Glutamatergic neuron (in vitro differentiated cells): ENCODE results near the gene IVNS1ABP. TPM values are rescaled to one million over a fixed set of nuclear protein-coding genes. Genes with fewer than 3 reads are reported as not detected.

Experiments
- DNase-seq: peaks from one replicate; pipeline ENCODE4 v3.0.0; 2022
- H3K27ac Mint-ChIP-seq: one replicate; pipeline ENCODE4 v1.8.0; 2020; ENCODE audit warnings: mild to moderate bottlenecking, mixed read lengths, inconsistent platforms; ENCODE audit not compliant: unreplicated experiment
- H3K27me3 Mint-ChIP-seq: one replicate; pipeline ENCODE4 v1.8.0; 2020; ENCODE audit warnings: mild to moderate bottlenecking, moderate library complexity, mixed read lengths, inconsistent platforms; ENCODE audit not compliant: unreplicated experiment
- H3K36me3 Mint-ChIP-seq: one replicate; pipeline ENCODE4 v1.8.0; 2020; ENCODE audit warnings: mild to moderate bottlenecking, mixed read lengths, inconsistent platforms; ENCODE audit not compliant: unreplicated experiment
- H3K4me1 Mint-ChIP-seq: one replicate; pipeline ENCODE4 v1.8.0; 2020; ENCODE audit warnings: mild to moderate bottlenecking, low read depth, mixed read lengths, inconsistent platforms; ENCODE audit not compliant: unreplicated experiment
- H3K4me3 Mint-ChIP-seq: one replicate; pipeline ENCODE4 v1.8.0; 2020; ENCODE audit warnings: mild to moderate bottlenecking, mixed read lengths, inconsistent platforms; ENCODE audit not compliant: unreplicated experiment
- H3K9me3 Mint-ChIP-seq: one replicate; pipeline ENCODE4 v1.8.0; 2020; ENCODE audit warnings: mild to moderate bottlenecking, moderate library complexity, mixed read lengths, inconsistent platforms; ENCODE audit not compliant: unreplicated experiment
- total RNA-seq: library from RNA; stranded (reverse); fragmentation: NEBNext Ultra II Directional; extraction: Animal tissue kit (Norgen Biotek cat#: 25700); gene quantifications from one replicate; pipeline ENCODE4 v1.2.1, GENCODE V29; 2021; ENCODE audit not compliant: unreplicated experiment
- TF ChIP-seq, protein P1 (sequence below): fragments of 200-600 bp; sonication (generic); IDR thresholded peaks from one replicate; pipeline ENCODE4 v1.5.0; 2021; ENCODE audit not compliant: partially characterized antibody, unreplicated experiment

The IVNS1ABP gene
- total RNA-seq, 1 donor from 2014 or later = 93.2 TPM

DNA sequence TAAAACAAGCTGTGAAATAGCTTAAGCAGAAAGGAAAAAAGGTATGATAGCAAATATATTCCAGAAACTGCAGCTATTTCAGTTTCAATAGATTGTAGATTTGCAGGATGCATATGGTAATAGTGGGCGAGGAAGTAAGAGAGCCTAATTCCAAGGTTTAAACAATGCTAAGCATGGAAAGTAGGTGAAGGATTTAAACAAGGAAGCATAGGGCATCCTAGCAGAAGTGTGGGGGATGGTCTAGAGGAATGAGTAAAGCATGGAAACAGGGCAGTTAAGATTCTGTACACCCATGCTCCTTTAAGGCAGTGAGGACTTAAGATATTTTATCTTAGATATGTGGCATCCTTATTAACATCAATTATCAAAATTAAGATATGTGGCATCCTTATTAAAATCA lies 2.6 kb downstream of the IVNS1ABP start:
- H3K9me3 Mint-ChIP-seq = peaks cover 12% of the 10 kb centered on the region
- H3K27me3 Mint-ChIP-seq = peaks cover 9% of the 10 kb centered on the region
- no peak for DNase-seq
- peaks cover 20% of the 10 kb centered on the region for H3K4me1 Mint-ChIP-seq
- no peaks in the 10 kb centered on the region for H3K36me3 Mint-ChIP-seq
- TF ChIP-seq, protein P1, sequence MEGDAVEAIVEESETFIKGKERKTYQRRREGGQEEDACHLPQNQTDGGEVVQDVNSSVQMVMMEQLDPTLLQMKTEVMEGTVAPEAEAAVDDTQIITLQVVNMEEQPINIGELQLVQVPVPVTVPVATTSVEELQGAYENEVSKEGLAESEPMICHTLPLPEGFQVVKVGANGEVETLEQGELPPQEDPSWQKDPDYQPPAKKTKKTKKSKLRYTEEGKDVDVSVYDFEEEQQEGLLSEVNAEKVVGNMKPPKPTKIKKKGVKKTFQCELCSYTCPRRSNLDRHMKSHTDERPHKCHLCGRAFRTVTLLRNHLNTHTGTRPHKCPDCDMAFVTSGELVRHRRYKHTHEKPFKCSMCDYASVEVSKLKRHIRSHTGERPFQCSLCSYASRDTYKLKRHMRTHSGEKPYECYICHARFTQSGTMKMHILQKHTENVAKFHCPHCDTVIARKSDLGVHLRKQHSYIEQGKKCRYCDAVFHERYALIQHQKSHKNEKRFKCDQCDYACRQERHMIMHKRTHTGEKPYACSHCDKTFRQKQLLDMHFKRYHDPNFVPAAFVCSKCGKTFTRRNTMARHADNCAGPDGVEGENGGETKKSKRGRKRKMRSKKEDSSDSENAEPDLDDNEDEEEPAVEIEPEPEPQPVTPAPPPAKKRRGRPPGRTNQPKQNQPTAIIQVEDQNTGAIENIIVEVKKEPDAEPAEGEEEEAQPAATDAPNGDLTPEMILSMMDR = no peak
- peak overlapping the region; percentile 7 for H3K27ac Mint-ChIP-seq
- peak overlapping the region; percentile 96 for H3K4me3 Mint-ChIP-seq

DNA sequence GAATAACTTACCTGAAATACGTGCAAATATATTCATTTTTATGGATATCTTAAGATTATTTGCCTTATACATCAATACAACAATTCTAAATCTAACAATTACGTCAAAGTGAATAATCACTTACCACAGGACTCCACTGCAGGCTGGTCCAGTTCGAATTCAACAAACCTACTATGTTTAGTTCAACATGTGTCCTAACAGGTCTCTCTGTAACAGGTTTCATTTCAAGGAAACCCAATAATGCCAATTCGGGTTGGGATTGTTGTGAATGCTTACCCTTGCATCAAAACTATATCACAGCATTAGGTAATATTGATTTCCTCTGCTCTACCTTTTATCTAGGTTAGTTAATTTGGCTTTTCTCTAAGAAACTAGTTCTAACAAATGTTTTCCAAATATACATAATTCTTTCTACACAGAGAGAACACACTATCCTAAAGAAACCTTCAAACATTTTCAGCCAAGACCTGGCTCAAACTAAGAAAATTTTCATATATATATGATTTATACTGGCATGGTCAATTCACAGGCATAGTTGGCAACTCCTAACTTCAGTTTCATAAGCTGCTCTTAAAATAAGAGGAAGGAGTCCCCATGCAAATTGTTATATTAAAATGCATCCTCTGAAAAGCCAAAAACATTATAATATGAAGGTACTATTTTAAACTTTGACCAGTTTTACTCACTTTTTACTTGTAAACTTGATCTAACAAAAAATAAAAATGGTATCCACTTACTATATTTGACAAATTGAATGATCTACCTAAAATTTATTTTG lies 4.5 kb downstream of the IVNS1ABP start:
- TF ChIP-seq, protein P1 = no peak
- no peak for DNase-seq
- Mint-ChIP-seq H3K9me3 (peaks cover 5% of the 10 kb centered on the region), H3K4me1 (peaks cover 16% of the 10 kb centered on the region), H3K27me3 (peaks cover 4% of the 10 kb centered on the region), H3K36me3 (no peaks in the 10 kb centered on the region), H3K27ac (no peak overlapping the region), H3K4me3 (no peak overlapping the region)

DNA sequence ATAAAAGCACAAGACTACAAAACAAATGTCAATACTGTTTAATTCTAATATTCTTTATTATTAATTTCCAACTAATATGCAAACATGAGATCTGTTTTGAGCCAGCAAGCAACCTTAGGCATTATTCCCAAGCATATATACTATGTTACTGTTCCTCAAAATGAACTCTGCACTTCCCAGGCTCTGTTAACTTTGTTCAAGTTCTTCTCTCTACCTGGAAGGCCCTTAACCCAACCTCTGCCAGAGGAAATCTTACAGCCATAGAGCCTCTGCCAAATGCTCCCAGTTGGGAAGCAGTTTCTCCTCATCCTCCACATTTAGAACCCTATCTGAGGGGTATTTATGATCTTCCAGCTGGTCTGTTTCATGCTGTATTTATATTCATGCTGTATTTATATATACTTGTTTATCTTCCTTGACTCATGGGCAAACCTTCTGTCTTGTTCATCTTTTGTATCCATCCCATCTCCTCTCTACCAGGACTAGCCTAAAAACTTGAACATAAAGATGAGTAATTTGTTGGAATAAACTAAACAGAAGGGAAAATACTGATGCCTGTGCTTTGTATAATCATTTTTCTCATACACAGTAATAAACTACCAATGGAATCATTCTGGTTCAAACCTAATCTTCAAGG lies 5.3 kb downstream of the IVNS1ABP start:
- no peak overlapping the region for H3K27ac Mint-ChIP-seq
- no peak overlapping the region for H3K4me3 Mint-ChIP-seq
- peaks cover 4% of the 10 kb centered on the region for H3K27me3 Mint-ChIP-seq
- H3K4me1 Mint-ChIP-seq = peaks cover 15% of the 10 kb centered on the region
- TF ChIP-seq, protein P1 = no peak
- H3K36me3 Mint-ChIP-seq = no peaks in the 10 kb centered on the region
- H3K9me3 Mint-ChIP-seq = peaks cover 3% of the 10 kb centered on the region
- no peak for DNase-seq

DNA sequence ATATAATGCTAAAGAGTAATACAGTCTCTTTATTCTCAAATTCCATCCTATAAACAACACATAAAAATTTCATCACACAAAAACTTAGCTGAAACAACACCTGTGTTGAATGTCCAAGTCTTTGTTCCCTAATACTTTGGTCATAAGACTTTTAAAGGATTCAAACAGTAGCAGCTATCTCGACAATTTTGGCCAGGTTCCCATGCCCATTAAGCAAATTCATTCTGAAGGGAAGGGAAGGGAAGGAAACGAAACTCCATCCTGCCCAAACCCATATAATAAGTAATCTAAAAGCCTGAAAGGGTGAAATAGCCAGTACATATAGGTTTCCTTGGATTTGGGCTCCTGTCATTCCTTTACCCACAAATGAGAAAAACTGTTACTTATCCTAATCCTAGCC lies 7.5 kb downstream of the IVNS1ABP start:
- no peaks in the 10 kb centered on the region for H3K27me3 Mint-ChIP-seq
- H3K4me1 Mint-ChIP-seq = peaks cover 14% of the 10 kb centered on the region
- H3K9me3 Mint-ChIP-seq = no peaks in the 10 kb centered on the region
- DNase-seq = no peak
- no peak overlapping the region for H3K27ac Mint-ChIP-seq
- TF ChIP-seq, protein P1 = no peak
- no peaks in the 10 kb centered on the region for H3K36me3 Mint-ChIP-seq
- no peak overlapping the region for H3K4me3 Mint-ChIP-seq

DNA sequence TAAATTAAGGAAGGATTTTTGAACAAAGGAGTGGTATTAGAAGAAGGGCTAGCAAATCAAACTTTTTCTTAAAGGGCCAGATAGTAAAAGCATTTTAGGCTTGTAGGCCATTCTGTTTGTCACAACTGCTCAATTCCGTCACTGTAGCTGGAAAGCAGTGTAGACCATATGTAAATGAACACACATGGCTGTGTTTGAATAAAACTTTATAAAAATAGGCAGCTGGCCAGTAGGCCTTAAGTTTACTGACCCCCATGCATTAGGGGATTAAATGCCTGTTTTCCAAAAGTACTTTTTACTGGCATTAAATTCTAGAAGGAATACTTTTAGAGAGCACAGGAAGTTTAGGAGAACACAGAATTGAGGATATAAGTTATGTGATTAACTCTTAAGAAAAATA lies 8.9 kb downstream of the IVNS1ABP start:
- TF ChIP-seq, protein P1 = no peak
- Mint-ChIP-seq H3K36me3 (no peaks in the 10 kb centered on the region), H3K27ac (no peak overlapping the region), H3K9me3 (peaks cover 2% of the 10 kb centered on the region), H3K4me3 (no peak overlapping the region), H3K27me3 (no peaks in the 10 kb centered on the region), H3K4me1 (peaks cover 6% of the 10 kb centered on the region)
- DNase-seq = no peak
